ACHN (cell line): ENCODE results near the gene B3GNT3.

Source experiments
- DNase-seq: peaks from one replicate; pipeline ENCODE4 v3.0.0-alpha.2; 2015
- in situ Hi-C: cut with HindIII; loops from 2 replicates; pipeline ENCODE4 v1.10.0; 2017; ENCODE audit warnings: low sequenced_read_pairs, low pct_ligation_motif_present, low pct_unique_long_range_greater_than_20kb

B3GNT3 gene

GRCh38 chr19:17794731-17795494 is at the start of gene B3GNT3:
B3GNT3 (plus strand) TSS chr19:17795138; CDS start chr19:17807808, 12,670 bp downstream.
- in situ Hi-C loops: no loop called here
- no peak for DNase-seq

- DNase-seq: peak; percentile 90
Measured at GRCh38 chr19:17747205-17748098, 47.5 kb upstream of the B3GNT3 start.

GRCh38 chr19:17748884-17749638 is 45.9 kb upstream of the B3GNT3 start:
- in situ Hi-C loops: no loop called here
- DNase-seq: no peak

More at GRCh38 chr19:17747205-17748098, 47.5 kb upstream of the B3GNT3 start:
- in situ Hi-C loops: no loop called here

GRCh38 chr19:17749912-17750317 is 45.0 kb upstream of the B3GNT3 start:
- DNase-seq: no peak
- in situ Hi-C loops: no loop called here

GRCh38 chr19:17751103-17751911 is 43.6 kb upstream of the B3GNT3 start, which contains the start of gene FCHO1:
FCHO1 (plus strand) TSS chr19:17751477; CDS start chr19:17755165, 3,688 bp downstream.
- no peak for DNase-seq
- in situ Hi-C loops: no loop called here

- in situ Hi-C loops: no loop called here
- DNase-seq: no peak
Measured at GRCh38 chr19:17751912-17752273, 43.0 kb upstream of the B3GNT3 start.

GRCh38 chr19:17752865-17753639 is 41.9 kb upstream of the B3GNT3 start:
- DNase-seq: no peak
- in situ Hi-C loops: no loop called here

- DNase-seq: no peak
- in situ Hi-C loops: no loop called here
Measured at GRCh38 chr19:17753976-17754375, 41.0 kb upstream of the B3GNT3 start.

GRCh38 chr19:17754634-17755442 is 40.1 kb upstream of the B3GNT3 start:
- in situ Hi-C loops: no loop called here
- DNase-seq: no peak

- in situ Hi-C loops: no loop called here
- no peak for DNase-seq
Measured at GRCh38 chr19:17755443-17755890, 39.5 kb upstream of the B3GNT3 start.

GRCh38 chr19:17755977-17756670 is 38.8 kb upstream of the B3GNT3 start:
- in situ Hi-C loops: no loop called here
- DNase-seq: no peak

GRCh38 chr19:17757125-17757524 is 37.8 kb upstream of the B3GNT3 start:
- in situ Hi-C loops: no loop called here
- DNase-seq: peak; percentile 66

- in situ Hi-C loops: no loop called here
- no peak for DNase-seq
Measured at GRCh38 chr19:17758515-17758914, 36.4 kb upstream of the B3GNT3 start.

GRCh38 chr19:17761148-17761547 is 33.8 kb upstream of the B3GNT3 start:
- no peak for DNase-seq
- in situ Hi-C loops: no loop called here

- DNase-seq: peak; percentile 15
- in situ Hi-C loops: no loop called here
Measured at GRCh38 chr19:17762505-17763229, 32.3 kb upstream of the B3GNT3 start.
